Testis (tissue), 3 donors: ENCODE data around the gene NMD3. TPM values are rescaled to one million over a fixed set of nuclear protein-coding genes. Genes with fewer than 3 reads are reported as not detected.

Source experiments
- DNase-seq: peaks from one replicate; pipeline ENCODE4 v3.0.0-alpha.2; 2019
- H3K27ac ChIP-seq, 2 donors: fragments of 200-600 bp; sonication (generic); one replicate each; pipeline ENCODE4 v1.5.1; 2019
- H3K27me3 ChIP-seq: fragments of 200-600 bp; sonication (generic); one replicate; pipeline ENCODE4 v1.5.1; 2019
- H3K36me3 ChIP-seq: fragments of 200-600 bp; sonication (generic); one replicate; pipeline ENCODE4 v1.5.1; 2017; ENCODE audit warnings: low read depth; ENCODE audit errors: missing control alignments
- H3K4me1 ChIP-seq: fragments of 200-600 bp; sonication (generic); one replicate; pipeline ENCODE4 v1.5.1; 2019
- H3K4me3 ChIP-seq, 2 donors: fragments of 200-600 bp; sonication (generic); one replicate each; pipeline ENCODE4 v1.5.1; 2017 to 2019
- H3K9me3 ChIP-seq: fragments of 200-600 bp; sonication (generic); one replicate; pipeline ENCODE4 v1.5.1; 2017
- CTCF ChIP-seq, 3 experiments: fragments of 450-650 bp in 2 of 3; fragments of 200-600 bp in 1 of 3; sonication (generic) in 1 of 3; IDR thresholded peaks; one replicate each; pipeline ENCODE4 v1.5.1; 2016 to 2019; ENCODE audit warnings: antibody characterized with exemption in 3 of 3, mild to moderate bottlenecking in 2 of 3, moderate library complexity in 1 of 3
- POLR2A ChIP-seq: fragments of 450-650 bp; IDR thresholded peaks from one replicate; pipeline ENCODE4 v1.6.1; 2017; ENCODE audit warnings: antibody characterized with exemption, mild to moderate bottlenecking, moderate library complexity
- WGBS, 2 donors: methylation state at CpG; one replicate each; pipeline ENCODE4 v1.1.5; 2018; 5-methylcytosine and 5-hydroxymethylcytosine counted together
- intact Hi-C: fragments of 100-400 bp; cut with DNase I; formaldehyde crosslinking; loops from one replicate; pipeline ENCODE4 v1.15.1; 2023; ENCODE audit warnings: low total_unique reads
- polyA plus RNA-seq: library from polyadenylated mRNA; stranded (reverse); fragments of 350-450 nt; fragmentation: Illumina TruSeq; extraction: RNeasy Lipid Tissue Mini Kit (QIAGEN cat#74804); gene quantifications from one replicate; pipeline ENCODE4 v1.2.3, GENCODE V29; 2014; ENCODE audit warnings: low read depth, low replicate concordance; ENCODE audit not compliant: insufficient read depth
- total RNA-seq, 2 donors: library from RNA; depleted of rRNA; stranded (reverse); fragments of >200 nt; gene quantifications; one replicate each; pipeline ENCODE4 v1.2.3, GENCODE V29; 2016

The NMD3 gene
- total and polyA plus RNA-seq, 3 donors from 2014 or later, result 17.5 to 30.5 (median 28.6) TPM

- TF ChIP-seq POLR2A, result no peak
- no peak for TF ChIP-seq CTCF (IDR thresholded peaks at IDR 0.05)
- Histone ChIP-seq H3K4me3 (no peak overlapping the region), H3K4me1 (no peaks in the 10 kb centered on the region), H3K27me3 (no peaks in the 10 kb centered on the region), H3K9me3 (no peaks in the 10 kb centered on the region), H3K27ac (no peak overlapping the region), H3K36me3 (no peaks in the 10 kb centered on the region)
- 58 to 70% methylated on average over 2 of the region's 2 CpGs for WGBS, 2 donors
- DNase-seq, result no peak
- intact Hi-C loops, result no loop called here
These were observed 34.1 kb upstream of the NMD3 start for GRCh38 chr3:161187046-161187445.

GRCh38 chr3:161197855-161198850, 23.0 kb upstream of the NMD3 start:
- WGBS, 2 donors, result 85 to 89% methylated on average over 6 of the region's 6 CpGs

GRCh38 chr3:161199926-161200325, 21.2 kb upstream of the NMD3 start:
- intact Hi-C loops, result no loop called here
- no peak for TF ChIP-seq POLR2A
- no peak for TF ChIP-seq CTCF (IDR thresholded peaks at IDR 0.05)

More at GRCh38 chr3:161197855-161198850, 23.0 kb upstream of the NMD3 start:
- DNase-seq, result no peak
- Histone ChIP-seq H3K4me1 (no peaks in the 10 kb centered on the region), H3K27me3 (no peaks in the 10 kb centered on the region), H3K4me3 (no peak overlapping the region), H3K9me3 (no peaks in the 10 kb centered on the region), H3K36me3 (no peaks in the 10 kb centered on the region), H3K27ac (no peak overlapping the region)
- intact Hi-C loops, result no loop called here
- no peak for TF ChIP-seq POLR2A
- TF ChIP-seq CTCF (IDR thresholded peaks at IDR 0.05), result no peak

GRCh38 chr3:161203485-161204098, 17.5 kb upstream of the NMD3 start:
- TF ChIP-seq CTCF (IDR thresholded peaks at IDR 0.05), result no peak
- no peak for TF ChIP-seq POLR2A
- no peaks in the 10 kb centered on the region for H3K4me1 ChIP-seq
- 96% methylated on average over 4 of the region's 4 CpGs for WGBS, 2 donors
- H3K9me3 ChIP-seq, result no peaks in the 10 kb centered on the region
- H3K4me3 ChIP-seq, result no peak overlapping the region
- DNase-seq, result no peak
- no peaks in the 10 kb centered on the region for H3K36me3 ChIP-seq
- intact Hi-C loops, result no loop called here
- no peaks in the 10 kb centered on the region for H3K27me3 ChIP-seq
- H3K27ac ChIP-seq, result no peak overlapping the region

More at GRCh38 chr3:161199926-161200325, 21.2 kb upstream of the NMD3 start:
- H3K4me1 ChIP-seq, result no peaks in the 10 kb centered on the region
- no peak overlapping the region for H3K27ac ChIP-seq
- no peaks in the 10 kb centered on the region for H3K36me3 ChIP-seq
- no peak overlapping the region for H3K4me3 ChIP-seq
- no peaks in the 10 kb centered on the region for H3K27me3 ChIP-seq
- no peak for DNase-seq
- 87 to 91% methylated on average over 3 of the region's 3 CpGs for whole genome bisulfite sequencing, 2 donors
- H3K9me3 ChIP-seq, result no peaks in the 10 kb centered on the region
